Measurements from ENCODE around the gene SUMO4.
"Not testable (repeated sequence)": the region's sequence is repeated elsewhere in the genome, so short reads cannot be mapped to it uniquely, and the experiment has no call there.

DNA sequence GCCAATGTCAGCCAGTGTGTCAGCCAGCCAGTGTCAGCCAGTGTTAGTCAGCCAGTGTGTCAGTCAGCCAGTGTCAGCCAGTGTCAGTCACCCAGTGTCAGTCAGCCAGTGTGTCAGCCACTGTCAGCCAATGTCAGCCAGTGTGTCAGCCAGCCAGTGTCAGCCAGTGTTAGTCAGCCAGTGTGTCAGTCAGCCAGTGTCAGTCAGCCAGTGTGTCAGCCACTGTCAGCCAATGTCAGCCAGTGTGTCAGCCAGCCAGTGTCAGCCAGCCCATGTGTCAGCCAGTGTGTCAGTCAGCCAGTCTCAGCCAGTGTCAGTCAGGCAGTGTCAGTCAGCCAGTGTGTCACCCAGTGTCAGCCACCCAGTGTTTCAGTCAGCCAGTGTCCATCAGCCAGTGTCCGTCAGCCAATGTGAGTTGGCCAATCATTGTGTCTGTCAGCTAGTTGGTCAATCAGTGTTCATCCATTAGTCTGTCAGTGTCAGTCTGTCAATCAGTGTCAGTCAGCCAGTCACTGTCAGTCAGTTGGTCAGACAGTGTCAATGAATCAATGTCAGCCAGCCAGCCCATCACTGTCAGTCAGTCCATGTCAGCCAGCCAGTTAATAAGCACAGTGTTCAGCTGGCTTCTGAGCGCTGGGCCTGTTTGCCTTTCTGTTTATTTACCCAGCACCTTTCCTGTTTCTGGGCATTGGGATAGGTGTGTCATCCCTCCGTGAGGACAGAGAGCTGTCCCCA is 44.5 kb downstream of the SUMO4 start:
- TF ChIP-seq, protein P1, sequence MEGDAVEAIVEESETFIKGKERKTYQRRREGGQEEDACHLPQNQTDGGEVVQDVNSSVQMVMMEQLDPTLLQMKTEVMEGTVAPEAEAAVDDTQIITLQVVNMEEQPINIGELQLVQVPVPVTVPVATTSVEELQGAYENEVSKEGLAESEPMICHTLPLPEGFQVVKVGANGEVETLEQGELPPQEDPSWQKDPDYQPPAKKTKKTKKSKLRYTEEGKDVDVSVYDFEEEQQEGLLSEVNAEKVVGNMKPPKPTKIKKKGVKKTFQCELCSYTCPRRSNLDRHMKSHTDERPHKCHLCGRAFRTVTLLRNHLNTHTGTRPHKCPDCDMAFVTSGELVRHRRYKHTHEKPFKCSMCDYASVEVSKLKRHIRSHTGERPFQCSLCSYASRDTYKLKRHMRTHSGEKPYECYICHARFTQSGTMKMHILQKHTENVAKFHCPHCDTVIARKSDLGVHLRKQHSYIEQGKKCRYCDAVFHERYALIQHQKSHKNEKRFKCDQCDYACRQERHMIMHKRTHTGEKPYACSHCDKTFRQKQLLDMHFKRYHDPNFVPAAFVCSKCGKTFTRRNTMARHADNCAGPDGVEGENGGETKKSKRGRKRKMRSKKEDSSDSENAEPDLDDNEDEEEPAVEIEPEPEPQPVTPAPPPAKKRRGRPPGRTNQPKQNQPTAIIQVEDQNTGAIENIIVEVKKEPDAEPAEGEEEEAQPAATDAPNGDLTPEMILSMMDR (IDR thresholded peaks at IDR 0.05; ENCODE audit: insufficient read depth, low read depth, low read length) = not testable (repeated sequence)
- TF ChIP-seq EZH2 (IDR thresholded peaks at IDR 0.05; ENCODE audit: insufficient read depth, low read length) = not testable (repeated sequence)

Measured in astrocyte (in vitro differentiated cells and primary cell).